ENCODE measurements around the gene STXBP6. TPM values are rescaled to one million over a fixed set of nuclear protein-coding genes. Genes with fewer than 3 reads are reported as not detected.

Gene STXBP6
- total RNA-seq, 2 donors from 2014 or later, result 20.1 to 28.3 TPM

GRCh38 chr14:24978862-24979724, 70.9 kb downstream of the STXBP6 start:
- intact Hi-C loops (cut with DNase I), result no loop called here
- ATAC-seq (peak; percentile 81), DNase-seq (peak in 2 of 4 donors; percentile 24 to 42)
- 56 to 63% methylated on average over 2 of the region's 2 CpGs for WGBS, 2 donors
- TF ChIP-seq CTCF (IDR thresholded peaks at IDR 0.05) (no peak), POLR2A (IDR thresholded peaks at IDR 0.05) (no peak)
- Histone ChIP-seq H3K36me3 (replicated peaks in 1 of 2; ENCODE audit: insufficient read depth in 1 of 2, low read depth in 2 of 2) (no peaks in the 10 kb centered on the region), H3K9me3 (no peaks in the 10 kb centered on the region), H3K27me3 (no peaks in the 10 kb centered on the region), H3K27ac (peak overlapping the region in 3 of 4 donors; percentile 43 to 73 (median 50)), H3K4me3 (no peak overlapping the region), H3K4me1 (peaks cover 93% of the 10 kb centered on the region)

- no peaks in the 10 kb centered on the region for H3K36me3 ChIP-seq (replicated peaks in 1 of 2; ENCODE audit: insufficient read depth in 1 of 2, low read depth in 2 of 2)
- WGBS, 2 donors, result 29 to 34% methylated on average over 3 of the region's 3 CpGs
- no peaks in the 10 kb centered on the region for H3K27me3 ChIP-seq
- H3K4me3 ChIP-seq, result no peak overlapping the region
- intact Hi-C loops (cut with DNase I), result no loop called here
- no peak for TF ChIP-seq CTCF (IDR thresholded peaks at IDR 0.05)
- TF ChIP-seq POLR2A (IDR thresholded peaks at IDR 0.05), result no peak
- ATAC-seq (peak; percentile 55), DNase-seq (peak in 1 of 4 donors; percentile 33)
- H3K9me3 ChIP-seq, result no peaks in the 10 kb centered on the region
- peak overlapping the region in 3 of 4 donors; percentile 12 to 61 (median 34) for H3K27ac ChIP-seq
- H3K4me1 ChIP-seq, result peaks cover 95% of the 10 kb centered on the region
These were observed 73.3 kb downstream of the STXBP6 start for GRCh38 chr14:24976602-24977001.

GRCh38 chr14:24975393-24975792, 74.6 kb downstream of the STXBP6 start:
- 92 to 97% methylated on average over 2 of the region's 2 CpGs for WGBS, 2 donors
- Histone ChIP-seq H3K4me3 (no peak overlapping the region), H3K4me1 (peaks cover 90% of the 10 kb centered on the region), H3K36me3 (replicated peaks in 1 of 2; ENCODE audit: insufficient read depth in 1 of 2, low read depth in 2 of 2) (no peaks in the 10 kb centered on the region), H3K9me3 (no peaks in the 10 kb centered on the region), H3K27ac (peak overlapping the region in 3 of 4 donors; percentile 12 to 61 (median 34)), H3K27me3 (no peaks in the 10 kb centered on the region)
- intact Hi-C loops (cut with DNase I), result no loop called here
- no peak for DNase-seq
- no peak for ATAC-seq
- TF ChIP-seq POLR2A (IDR thresholded peaks at IDR 0.05), result no peak
- no peak for TF ChIP-seq CTCF (IDR thresholded peaks at IDR 0.05)

- H3K4me3 ChIP-seq, result no peak overlapping the region
- H3K9me3 ChIP-seq, result no peaks in the 10 kb centered on the region
- H3K4me1 ChIP-seq, result peaks cover 84% of the 10 kb centered on the region
- peak overlapping the region in 1 of 4 donors; percentile 61 for H3K27ac ChIP-seq
- no peak for ATAC-seq
- TF ChIP-seq POLR2A (IDR thresholded peaks at IDR 0.05) (no peak), CTCF (IDR thresholded peaks at IDR 0.05) (no peak)
- no peaks in the 10 kb centered on the region for H3K27me3 ChIP-seq
- 19 to 22% methylated on average over 2 of the region's 2 CpGs for WGBS, 2 donors
- H3K36me3 ChIP-seq (replicated peaks in 1 of 2; ENCODE audit: insufficient read depth in 1 of 2, low read depth in 2 of 2), result no peaks in the 10 kb centered on the region
- DNase-seq, result no peak
- intact Hi-C loops (cut with DNase I), result no loop called here
These were observed 75.2 kb downstream of the STXBP6 start for GRCh38 chr14:24974591-24975374.

All from body of pancreas (tissue), 4 donors.